Coronary artery (tissue), 2 donors: ENCODE data around the gene LRRC18.

Experiments
- DNase-seq: peaks from one replicate; pipeline ENCODE4 v3.0.0-alpha.2; 2017; ENCODE audit warnings: low spot score
- H3K27ac ChIP-seq, 2 donors: fragments of 200-600 bp; sonication (generic); one replicate each; pipeline ENCODE4 v1.5.1; 2016 to 2019
- H3K4me3 ChIP-seq: fragments of 200-600 bp; sonication (generic); 2 replicates; pipeline ENCODE4 v1.5.1; 2016; ENCODE audit warnings: mild to moderate bottlenecking, moderate library complexity
- TF ChIP-seq, protein P1 (sequence below): fragments of 200-600 bp; sonication (generic); IDR thresholded peaks from one replicate; pipeline ENCODE4 v1.5.1; 2019; ENCODE audit warnings: antibody characterized with exemption

Gene LRRC18

DNA sequence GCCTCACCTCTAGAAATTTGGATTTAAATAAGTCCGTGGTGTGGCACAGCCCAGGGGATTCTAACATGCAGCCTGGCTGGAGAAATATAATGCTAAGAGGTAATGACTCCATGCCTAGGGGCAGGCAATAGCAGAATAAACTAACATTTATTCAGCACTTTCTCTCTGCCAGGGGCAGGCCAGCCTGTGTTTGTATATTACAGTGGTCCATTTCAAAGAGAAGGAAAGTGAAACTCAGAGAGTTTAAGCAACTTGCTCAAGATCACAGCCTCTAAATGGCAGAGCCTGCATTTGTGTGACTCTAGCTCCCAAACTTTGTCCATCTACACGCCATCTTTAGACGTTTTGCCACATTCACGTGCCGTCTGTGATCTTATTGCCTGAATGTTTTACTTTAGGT, 6.7 kb upstream of the LRRC18 start:
- Histone ChIP-seq H3K4me3 (no peak overlapping the region), H3K27ac (no peak overlapping the region)
- TF ChIP-seq, protein P1, sequence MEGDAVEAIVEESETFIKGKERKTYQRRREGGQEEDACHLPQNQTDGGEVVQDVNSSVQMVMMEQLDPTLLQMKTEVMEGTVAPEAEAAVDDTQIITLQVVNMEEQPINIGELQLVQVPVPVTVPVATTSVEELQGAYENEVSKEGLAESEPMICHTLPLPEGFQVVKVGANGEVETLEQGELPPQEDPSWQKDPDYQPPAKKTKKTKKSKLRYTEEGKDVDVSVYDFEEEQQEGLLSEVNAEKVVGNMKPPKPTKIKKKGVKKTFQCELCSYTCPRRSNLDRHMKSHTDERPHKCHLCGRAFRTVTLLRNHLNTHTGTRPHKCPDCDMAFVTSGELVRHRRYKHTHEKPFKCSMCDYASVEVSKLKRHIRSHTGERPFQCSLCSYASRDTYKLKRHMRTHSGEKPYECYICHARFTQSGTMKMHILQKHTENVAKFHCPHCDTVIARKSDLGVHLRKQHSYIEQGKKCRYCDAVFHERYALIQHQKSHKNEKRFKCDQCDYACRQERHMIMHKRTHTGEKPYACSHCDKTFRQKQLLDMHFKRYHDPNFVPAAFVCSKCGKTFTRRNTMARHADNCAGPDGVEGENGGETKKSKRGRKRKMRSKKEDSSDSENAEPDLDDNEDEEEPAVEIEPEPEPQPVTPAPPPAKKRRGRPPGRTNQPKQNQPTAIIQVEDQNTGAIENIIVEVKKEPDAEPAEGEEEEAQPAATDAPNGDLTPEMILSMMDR = no peak
- no peak for DNase-seq

DNA sequence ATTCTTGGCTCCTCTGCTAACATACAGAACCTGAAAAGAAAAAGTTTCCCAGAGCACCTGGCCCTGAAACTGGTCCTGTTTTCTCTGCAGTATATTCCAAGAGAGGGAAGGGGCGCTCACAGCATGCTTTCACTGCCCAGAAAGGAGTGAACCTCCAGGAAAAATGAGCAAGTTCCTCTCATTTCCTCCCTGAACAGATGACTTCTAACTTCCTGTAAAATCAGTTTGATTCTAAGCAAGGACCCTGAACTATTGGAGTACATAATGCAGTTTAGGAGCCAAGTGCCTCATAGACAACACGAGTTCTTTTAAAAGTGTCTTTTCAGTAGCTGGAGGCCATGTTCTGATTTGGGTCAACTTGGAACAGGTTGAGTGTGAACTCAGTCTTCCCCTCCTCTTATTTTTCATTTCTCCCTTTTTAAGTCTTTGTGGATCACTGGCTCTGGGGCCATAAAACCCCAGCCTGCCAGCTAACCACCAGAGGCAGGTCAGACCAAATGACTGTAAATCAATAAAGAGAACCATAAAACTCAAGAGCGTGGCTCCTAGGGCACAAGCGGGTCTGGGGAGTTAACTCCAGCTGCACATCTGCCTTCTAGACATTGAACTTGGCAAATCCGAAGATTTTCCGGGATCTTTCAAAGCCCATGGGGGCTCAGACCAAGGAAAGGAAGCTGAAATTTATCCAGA, 5.9 kb upstream of the LRRC18 start:
- H3K27ac ChIP-seq = no peak overlapping the region
- H3K4me3 ChIP-seq = no peak overlapping the region
- TF ChIP-seq, protein P1 = no peak
- DNase-seq = no peak

GRCh38 chr10:48944171-48944570, 4.5 kb upstream of the LRRC18 start:
- no peak overlapping the region for H3K27ac ChIP-seq
- TF ChIP-seq, protein P1 = no peak
- DNase-seq = no peak
- no peak overlapping the region for H3K4me3 ChIP-seq

- no peak overlapping the region for H3K4me3 ChIP-seq
- TF ChIP-seq, protein P1 = no peak
- H3K27ac ChIP-seq = no peak overlapping the region
- DNase-seq = peak; percentile 43
Observed at GRCh38 chr10:48943096-48943495, 3.5 kb upstream of the LRRC18 start.

- DNase-seq = peak; percentile 55
- Histone ChIP-seq H3K4me3 (no peak overlapping the region), H3K27ac (no peak overlapping the region)
- TF ChIP-seq, protein P1 = no peak
Observed at GRCh38 chr10:48941427-48942075, 1.9 kb upstream of the LRRC18 start.

- no peak overlapping the region for H3K27ac ChIP-seq
- no peak overlapping the region for H3K4me3 ChIP-seq
- DNase-seq = peak; percentile 31
- TF ChIP-seq, protein P1 = no peak
Observed at GRCh38 chr10:48940958-48941357, 1.3 kb upstream of the LRRC18 start.

DNA sequence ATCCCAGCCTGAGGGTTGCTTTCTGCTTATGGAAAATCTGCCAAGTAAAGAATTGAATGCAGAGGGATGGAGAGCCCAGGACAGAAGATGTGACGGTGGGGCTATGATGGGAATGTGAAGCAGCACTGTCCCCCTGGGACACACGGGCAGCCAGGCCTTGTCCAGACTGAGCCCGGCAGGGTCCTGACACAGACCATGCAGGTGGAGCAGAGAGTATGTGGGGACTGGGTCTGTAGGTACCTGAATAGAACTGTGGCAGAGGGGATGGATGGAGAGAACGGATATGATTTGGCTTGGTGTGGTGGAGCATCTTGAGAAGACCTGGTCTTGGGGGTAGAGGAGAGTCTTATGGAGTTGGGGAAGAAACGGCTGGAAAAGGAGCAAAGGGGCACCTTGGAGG, 732 bp upstream of the LRRC18 start:
- H3K27ac ChIP-seq = no peak overlapping the region
- no peak overlapping the region for H3K4me3 ChIP-seq
- DNase-seq = peak; percentile 29
- TF ChIP-seq, protein P1 = no peak
